ENCODE results near the gene MEGF11. TPM values are rescaled to one million over a fixed set of nuclear protein-coding genes. Genes with fewer than 3 reads are reported as not detected.
A peak's percentile ranks its signal among the peaks of the same experiment; 100 is the strongest.

MEGF11 gene
- polyA plus RNA-seq, 6 donors from 2014 or later = 1.00 TPM; not detected in 5

DNA sequence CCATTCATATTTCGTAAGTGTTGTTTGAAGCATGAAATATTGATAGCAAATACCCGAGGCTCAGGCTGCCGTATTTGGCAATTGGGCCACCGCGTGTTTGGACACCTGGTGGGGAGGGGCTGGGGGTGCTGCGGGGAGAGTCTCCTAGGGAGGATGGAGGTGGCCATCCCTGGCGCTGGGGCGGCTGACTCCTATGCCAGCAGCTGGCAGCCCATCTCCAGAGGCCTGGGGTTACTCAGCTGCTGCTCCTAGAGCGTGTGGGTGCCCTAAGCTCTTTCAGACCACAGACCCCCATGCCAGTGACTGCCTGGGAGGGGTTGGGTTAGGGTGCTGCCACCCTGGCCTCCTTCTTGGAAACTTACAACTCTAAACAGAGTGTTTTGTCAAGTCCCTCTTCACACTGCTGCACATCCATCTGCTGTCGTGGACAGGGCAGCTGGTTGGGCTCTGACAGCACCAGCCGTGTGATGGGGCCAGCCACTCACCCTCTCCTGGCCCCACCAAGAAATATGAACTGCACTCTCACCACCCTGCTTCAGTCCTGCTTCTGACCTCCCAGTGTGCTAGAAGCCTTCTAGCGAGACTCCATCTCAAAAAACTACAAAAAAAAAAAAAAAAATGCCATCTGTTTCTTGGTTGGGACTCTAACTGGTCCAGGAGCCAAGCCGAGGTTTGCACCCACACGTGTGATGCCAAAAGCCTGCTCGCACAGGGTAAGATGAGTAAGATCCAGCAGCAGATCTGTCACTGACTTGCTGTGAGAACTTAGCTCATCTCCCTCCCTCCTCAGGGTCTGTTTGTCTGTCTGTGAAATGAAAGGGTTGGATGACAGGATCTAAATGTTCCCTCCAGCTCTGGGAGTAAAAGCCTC lies 156.2 kb downstream of the MEGF11 start:
- Mint-ChIP-seq H3K27me3 (peaks cover 0 to 20% (median 19%) of the 10 kb centered on the region in 3 donors), H3K36me3 (no peaks in the 10 kb centered on the region), H3K27ac (no peak overlapping the region), H3K9me3 (no peaks in the 10 kb centered on the region), H3K4me1 (peaks cover 0 to 9% (median 0%) of the 10 kb centered on the region in 3 donors), H3K4me3 (no peak overlapping the region)
- no peak for ATAC-seq (ENCODE audit: low read depth in 2 of 2)
- no peak for DNase-seq

DNA sequence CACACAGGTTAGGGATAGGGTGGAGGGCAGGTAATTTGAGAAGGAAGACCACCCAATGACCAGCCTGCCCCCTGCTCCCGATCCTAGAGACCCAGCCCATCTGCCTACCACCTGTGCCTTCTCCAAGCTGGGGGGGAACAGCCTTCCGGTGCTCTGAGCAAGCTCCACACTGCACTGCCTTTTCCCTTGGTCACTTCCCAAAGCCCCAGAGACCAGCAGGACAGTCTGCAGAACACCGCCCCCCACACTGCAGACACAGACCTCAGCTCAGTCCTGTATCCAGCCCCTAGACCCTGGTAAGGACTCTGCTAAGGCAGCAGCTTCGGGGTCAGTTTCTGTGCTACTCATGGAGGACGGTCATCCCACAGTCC lies 156.9 kb downstream of the MEGF11 start:
- Mint-ChIP-seq H3K9me3 (no peaks in the 10 kb centered on the region), H3K4me1 (peaks cover 0 to 9% (median 0%) of the 10 kb centered on the region in 3 donors), H3K27ac (no peak overlapping the region), H3K36me3 (no peaks in the 10 kb centered on the region), H3K4me3 (no peak overlapping the region), H3K27me3 (peaks cover 0 to 20% (median 17%) of the 10 kb centered on the region in 3 donors)
- ATAC-seq (ENCODE audit: low read depth in 2 of 2) (no peak), DNase-seq (no peak)

DNA sequence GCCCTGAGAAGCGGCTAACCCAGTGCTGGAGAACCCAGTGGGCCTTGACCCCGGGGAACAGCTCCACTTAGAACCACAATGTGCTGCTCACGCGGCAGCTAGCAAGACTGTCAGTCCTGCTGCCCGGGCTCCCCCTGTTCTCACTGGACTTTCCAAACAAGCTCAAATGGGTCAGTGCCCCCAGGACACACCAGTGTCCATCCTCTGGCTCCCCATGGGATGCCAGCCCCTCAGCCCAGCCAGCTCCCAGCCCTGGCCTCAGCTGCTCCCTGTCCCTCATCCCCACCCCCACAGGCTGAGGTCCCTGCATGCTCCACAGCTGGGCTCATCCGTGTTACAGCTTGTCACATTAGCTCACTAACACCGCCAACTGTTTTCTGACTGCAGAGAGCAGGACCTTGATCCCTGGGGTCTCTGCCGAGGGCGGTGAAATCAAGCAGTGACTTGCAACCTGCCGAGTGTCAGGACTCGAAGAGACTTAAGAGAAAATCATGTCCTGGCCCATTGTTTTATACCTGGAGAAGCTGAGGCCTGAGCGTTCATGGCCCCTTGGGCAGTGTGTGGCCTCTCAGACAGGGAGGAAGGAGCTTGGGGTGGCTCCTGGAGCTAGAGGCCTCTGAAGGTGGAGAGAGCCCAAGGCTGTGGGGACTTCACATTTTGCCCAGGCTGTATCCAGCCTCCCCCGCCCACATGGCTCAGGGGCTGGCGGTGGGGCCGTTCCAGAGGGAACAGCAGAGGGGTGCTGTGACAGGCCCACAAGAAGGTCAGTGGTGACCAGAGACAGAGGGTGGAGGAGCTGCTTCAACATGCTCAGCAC lies 157.5 kb downstream of the MEGF11 start:
- ATAC-seq (ENCODE audit: low read depth in 2 of 2) = no peak
- Mint-ChIP-seq H3K4me1 (peaks cover 0 to 4% (median 0%) of the 10 kb centered on the region in 3 donors), H3K9me3 (no peaks in the 10 kb centered on the region), H3K27me3 (peaks cover 0 to 20% (median 11%) of the 10 kb centered on the region in 3 donors), H3K27ac (no peak overlapping the region), H3K4me3 (no peak overlapping the region), H3K36me3 (no peaks in the 10 kb centered on the region)
- no peak for DNase-seq

DNA sequence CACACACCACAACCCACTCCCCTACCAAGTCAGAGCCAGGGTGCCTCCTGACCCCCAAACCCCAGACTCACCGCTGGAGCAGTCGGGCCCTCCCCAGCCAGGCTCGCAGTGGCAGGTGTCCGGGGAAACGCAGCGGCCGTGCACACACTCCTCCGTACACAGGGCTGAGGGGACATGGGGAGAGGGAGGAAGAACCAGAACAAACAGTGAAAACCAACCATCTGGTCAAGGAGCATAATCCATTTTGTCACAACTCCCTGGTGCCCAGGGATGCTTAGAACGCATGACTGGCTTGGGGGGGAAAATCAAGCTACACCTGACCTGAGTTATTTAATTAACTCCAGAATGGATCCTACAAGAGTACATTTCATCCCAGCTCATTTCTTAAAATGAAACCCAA lies 159.2 kb downstream of the MEGF11 start:
- ATAC-seq (ENCODE audit: low read depth in 2 of 2) = no peak
- Mint-ChIP-seq H3K9me3 (no peaks in the 10 kb centered on the region), H3K4me3 (no peak overlapping the region), H3K4me1 (peaks cover 0 to 4% (median 0%) of the 10 kb centered on the region in 3 donors), H3K27ac (no peak overlapping the region), H3K27me3 (peaks cover 0 to 14% (median 8%) of the 10 kb centered on the region in 3 donors), H3K36me3 (no peaks in the 10 kb centered on the region)
- DNase-seq = no peak

DNA sequence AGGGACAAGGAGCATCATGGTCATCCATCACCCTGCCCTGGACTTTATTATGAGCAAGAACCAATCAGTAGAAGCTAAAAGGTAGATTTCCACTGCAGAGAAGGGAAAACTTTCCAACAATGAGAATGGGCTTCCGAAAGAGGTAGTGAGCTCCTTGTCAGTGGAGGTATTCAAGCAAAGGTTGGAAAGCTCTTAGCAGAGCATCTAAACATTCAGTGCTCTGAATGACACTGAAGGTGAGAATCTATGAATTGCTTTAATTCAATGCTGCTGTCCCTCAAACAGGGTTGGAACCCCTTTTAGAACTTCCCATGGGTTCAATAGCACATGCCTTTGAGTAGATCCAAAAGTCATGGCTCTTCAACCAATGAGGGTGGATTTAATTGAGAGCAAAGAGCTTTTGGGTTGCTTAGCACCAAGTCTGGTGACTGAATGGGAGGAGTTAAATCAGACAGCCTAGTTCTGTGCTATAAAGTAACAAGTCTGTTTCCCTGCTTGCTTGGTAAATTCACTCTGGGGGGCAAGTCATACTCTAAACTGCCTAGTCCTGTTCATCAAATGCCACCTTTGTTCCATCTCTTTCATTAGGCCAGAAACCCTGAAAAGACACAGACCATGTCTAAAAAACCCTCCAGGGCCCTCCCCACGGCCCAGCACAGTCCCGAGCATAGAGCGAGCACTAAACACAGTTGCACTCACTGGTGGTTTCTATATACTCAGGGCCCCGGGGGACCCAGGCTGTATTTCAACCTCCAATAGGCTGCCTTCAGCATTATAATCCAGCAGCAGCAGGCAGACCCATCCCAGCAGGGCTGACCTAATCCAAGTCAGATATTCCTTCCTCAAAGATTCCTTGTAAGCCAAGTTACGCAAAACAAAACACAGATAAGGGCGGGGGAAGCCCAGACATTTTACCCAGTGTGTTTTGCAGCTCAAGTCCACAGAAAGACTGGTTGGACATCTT lies 161.2 kb downstream of the MEGF11 start:
- Mint-ChIP-seq H3K27me3 (peaks cover 0 to 20% (median 0%) of the 10 kb centered on the region in 3 donors), H3K4me1 (peaks cover 0 to 4% (median 0%) of the 10 kb centered on the region in 3 donors), H3K27ac (no peak overlapping the region), H3K9me3 (no peaks in the 10 kb centered on the region), H3K4me3 (no peak overlapping the region), H3K36me3 (no peaks in the 10 kb centered on the region)
- no peak for DNase-seq
- no peak for ATAC-seq (ENCODE audit: low read depth in 2 of 2)

DNA sequence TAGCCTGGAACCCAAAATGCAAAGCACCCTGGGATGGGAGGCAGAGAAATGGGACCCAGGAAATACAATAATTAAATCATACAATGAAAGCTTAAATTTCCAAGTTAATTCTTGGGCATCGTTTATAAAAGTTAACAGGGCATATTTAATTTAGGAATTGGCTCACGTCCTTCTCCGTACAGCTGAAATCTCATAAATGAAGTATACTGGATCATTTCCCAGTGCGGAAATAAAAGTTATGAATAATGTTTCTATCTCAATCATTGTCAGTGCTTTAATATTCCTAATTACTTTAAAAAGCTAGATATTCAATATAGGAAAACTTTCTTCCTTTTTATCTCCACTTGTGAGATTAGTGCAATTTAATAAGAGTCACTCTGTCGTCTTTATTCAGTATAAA lies 164.0 kb downstream of the MEGF11 start:
- no peaks in the 10 kb centered on the region for H3K36me3 Mint-ChIP-seq
- H3K9me3 Mint-ChIP-seq = peaks cover 0 to 3% (median 0%) of the 10 kb centered on the region in 7 donors
- no peak for ATAC-seq (ENCODE audit: low read depth in 2 of 2)
- no peaks in the 10 kb centered on the region for H3K4me1 Mint-ChIP-seq
- no peak for DNase-seq
- no peak overlapping the region for H3K27ac Mint-ChIP-seq
- no peak overlapping the region for H3K4me3 Mint-ChIP-seq
- peaks cover 0 to 23% (median 7%) of the 10 kb centered on the region in 3 donors for H3K27me3 Mint-ChIP-seq

DNA sequence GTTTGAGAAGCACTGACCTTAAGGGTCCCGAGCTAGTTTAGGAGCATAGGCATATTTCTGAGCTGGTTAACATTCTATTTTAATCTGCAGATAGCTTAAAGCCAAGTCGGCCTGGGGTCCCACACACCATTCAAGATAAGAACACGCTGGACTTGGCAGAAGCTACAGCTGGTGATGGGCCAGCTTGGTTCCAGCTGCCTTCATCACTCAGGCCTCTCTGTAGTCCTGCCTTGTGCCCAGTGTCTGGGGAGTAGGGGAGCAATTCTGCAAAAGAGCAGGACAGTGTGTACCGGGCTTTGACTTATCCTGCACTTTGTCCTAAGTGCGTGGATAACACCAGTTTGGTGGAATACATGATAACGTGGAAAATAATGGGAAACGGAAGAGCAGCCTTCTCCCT lies 164.5 kb downstream of the MEGF11 start:
- no peaks in the 10 kb centered on the region for H3K36me3 Mint-ChIP-seq

DNA sequence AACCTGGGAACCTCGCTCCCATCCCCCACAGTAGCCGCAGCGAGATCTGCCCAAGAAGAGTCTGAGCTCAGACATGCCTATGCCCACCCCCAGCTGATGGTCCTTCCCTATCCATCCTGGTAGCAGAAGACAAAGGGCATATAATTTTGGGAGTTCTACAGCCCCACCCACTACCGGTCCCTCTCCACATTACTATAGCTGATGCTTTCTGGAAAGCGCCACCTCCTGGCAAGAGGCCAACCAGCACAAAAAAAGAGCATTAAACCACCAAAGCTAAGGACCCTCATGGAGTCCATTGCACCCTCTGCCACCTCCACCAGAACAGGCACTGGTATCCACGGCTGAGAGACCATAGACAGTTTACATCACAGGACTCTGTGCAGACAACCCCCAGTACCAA lies 168.4 kb downstream of the MEGF11 start:
- H3K9me3 Mint-ChIP-seq = peaks cover 0 to 9% (median 2%) of the 10 kb centered on the region in 7 donors
- ATAC-seq (ENCODE audit: low read depth in 2 of 2) (no peak), DNase-seq (peak; percentile 6)
- H3K27ac Mint-ChIP-seq = no peak overlapping the region
- H3K4me1 Mint-ChIP-seq = no peaks in the 10 kb centered on the region
- H3K27me3 Mint-ChIP-seq = peaks cover 0 to 30% (median 7%) of the 10 kb centered on the region in 3 donors
- peak overlapping the region in 1 of 8 donors; percentile 57 for H3K4me3 Mint-ChIP-seq
- H3K36me3 Mint-ChIP-seq = no peaks in the 10 kb centered on the region

More for the DNA sequence above, 164.5 kb downstream of the MEGF11 start:
- ATAC-seq (ENCODE audit: low read depth in 2 of 2) = no peak
- H3K9me3 Mint-ChIP-seq = peaks cover 0 to 7% (median 1%) of the 10 kb centered on the region in 7 donors
- peak overlapping the region in 1 of 8 donors; percentile 43 for H3K4me3 Mint-ChIP-seq
- H3K4me1 Mint-ChIP-seq = no peaks in the 10 kb centered on the region
- H3K27ac Mint-ChIP-seq = no peak overlapping the region
- no peak for DNase-seq
- peaks cover 0 to 23% (median 7%) of the 10 kb centered on the region in 3 donors for H3K27me3 Mint-ChIP-seq

DNA sequence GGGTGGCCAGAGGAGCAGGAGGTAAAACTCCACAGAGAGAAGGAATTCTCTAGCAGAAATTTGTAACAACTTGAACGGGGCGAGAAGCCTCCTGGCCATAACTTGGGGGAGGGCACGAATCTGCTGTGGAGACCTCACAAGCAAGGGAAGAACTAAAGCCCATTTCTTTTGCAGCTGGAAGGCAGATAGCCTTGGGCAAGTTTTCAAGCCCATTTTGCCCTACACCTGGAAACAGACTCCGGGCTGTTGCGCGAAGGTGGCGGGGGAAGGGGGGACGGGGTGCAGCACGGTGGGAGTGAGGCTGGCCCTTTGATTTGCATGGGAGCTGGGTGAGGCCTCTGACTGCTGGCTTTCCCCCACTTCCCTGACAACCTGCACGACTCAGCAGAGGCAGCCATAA lies 168.8 kb downstream of the MEGF11 start:
- no peak for ATAC-seq (ENCODE audit: low read depth in 2 of 2)
- Mint-ChIP-seq H3K36me3 (no peaks in the 10 kb centered on the region), H3K27me3 (peaks cover 0 to 30% (median 7%) of the 10 kb centered on the region in 3 donors), H3K4me3 (no peak overlapping the region), H3K27ac (no peak overlapping the region), H3K4me1 (no peaks in the 10 kb centered on the region), H3K9me3 (peaks cover 0 to 9% (median 2%) of the 10 kb centered on the region in 7 donors)
- no peak for DNase-seq

DNA sequence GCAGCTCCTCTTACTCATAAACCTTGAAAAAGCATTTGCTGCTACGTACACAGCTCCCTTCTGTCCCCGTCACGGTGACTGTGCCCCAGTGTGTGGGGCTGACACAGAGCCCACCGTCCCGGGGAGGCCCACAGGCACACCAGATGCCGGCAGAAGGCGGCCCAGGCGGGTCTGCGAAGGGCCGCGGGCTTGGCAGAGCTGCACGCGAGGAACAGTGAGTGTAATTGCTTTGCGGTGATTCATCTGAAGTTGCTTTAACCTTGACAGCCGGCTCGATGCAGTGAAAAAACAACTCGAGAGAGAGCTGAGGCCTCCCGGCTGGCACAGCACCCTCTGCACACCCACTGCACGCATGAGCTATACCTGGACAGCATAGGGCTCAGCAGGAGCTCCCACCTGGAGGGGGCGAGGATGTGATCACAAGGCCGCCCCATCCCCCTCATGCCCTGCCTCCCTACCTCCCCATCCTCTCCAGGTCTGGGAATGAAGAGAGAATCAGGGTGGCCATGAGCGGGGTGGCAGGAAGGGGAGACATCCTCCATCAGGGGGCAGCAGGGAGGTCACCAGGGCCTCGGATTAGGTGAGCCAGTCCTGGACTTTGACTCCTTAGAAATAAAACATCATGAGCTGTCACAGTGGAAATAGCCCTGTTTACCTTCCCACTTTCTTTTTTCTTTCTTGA lies 172.7 kb downstream of the MEGF11 start:
- peaks cover 0 to 9% (median 2%) of the 10 kb centered on the region in 7 donors for H3K9me3 Mint-ChIP-seq
- H3K4me3 Mint-ChIP-seq = no peak overlapping the region
- no peak for ATAC-seq (ENCODE audit: low read depth in 2 of 2)
- no peak overlapping the region for H3K27ac Mint-ChIP-seq
- H3K27me3 Mint-ChIP-seq = peaks cover 6 to 30% (median 26%) of the 10 kb centered on the region in 3 donors
- no peaks in the 10 kb centered on the region for H3K4me1 Mint-ChIP-seq
- H3K36me3 Mint-ChIP-seq = no peaks in the 10 kb centered on the region
- no peak for DNase-seq

DNA sequence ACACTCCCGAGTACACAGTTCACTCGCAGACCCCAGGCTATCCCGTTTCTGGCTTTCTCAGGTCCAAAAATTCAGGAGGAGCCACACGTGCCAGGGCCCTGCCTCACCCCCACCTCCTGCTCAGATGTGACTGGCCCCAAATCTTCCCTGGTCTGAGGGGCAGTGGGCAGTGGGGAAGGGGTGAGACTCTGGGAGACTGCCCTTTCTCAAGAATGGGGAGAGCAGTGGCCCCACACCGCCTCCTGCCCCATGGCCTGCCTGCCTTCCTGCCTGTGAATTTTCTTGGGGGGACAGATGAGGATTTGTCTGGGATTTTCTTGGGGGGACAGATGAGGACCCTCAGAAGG lies 174.6 kb downstream of the MEGF11 start:
- DNase-seq (no peak), ATAC-seq (ENCODE audit: low read depth in 2 of 2) (no peak)
- no peaks in the 10 kb centered on the region for H3K36me3 Mint-ChIP-seq
- H3K27ac Mint-ChIP-seq = no peak overlapping the region
- H3K4me1 Mint-ChIP-seq = no peaks in the 10 kb centered on the region
- peaks cover 6 to 26% (median 15%) of the 10 kb centered on the region in 3 donors for H3K27me3 Mint-ChIP-seq
- peaks cover 0 to under 1% (median 0%) of the 10 kb centered on the region in 7 donors for H3K9me3 Mint-ChIP-seq
- no peak overlapping the region for H3K4me3 Mint-ChIP-seq

DNA sequence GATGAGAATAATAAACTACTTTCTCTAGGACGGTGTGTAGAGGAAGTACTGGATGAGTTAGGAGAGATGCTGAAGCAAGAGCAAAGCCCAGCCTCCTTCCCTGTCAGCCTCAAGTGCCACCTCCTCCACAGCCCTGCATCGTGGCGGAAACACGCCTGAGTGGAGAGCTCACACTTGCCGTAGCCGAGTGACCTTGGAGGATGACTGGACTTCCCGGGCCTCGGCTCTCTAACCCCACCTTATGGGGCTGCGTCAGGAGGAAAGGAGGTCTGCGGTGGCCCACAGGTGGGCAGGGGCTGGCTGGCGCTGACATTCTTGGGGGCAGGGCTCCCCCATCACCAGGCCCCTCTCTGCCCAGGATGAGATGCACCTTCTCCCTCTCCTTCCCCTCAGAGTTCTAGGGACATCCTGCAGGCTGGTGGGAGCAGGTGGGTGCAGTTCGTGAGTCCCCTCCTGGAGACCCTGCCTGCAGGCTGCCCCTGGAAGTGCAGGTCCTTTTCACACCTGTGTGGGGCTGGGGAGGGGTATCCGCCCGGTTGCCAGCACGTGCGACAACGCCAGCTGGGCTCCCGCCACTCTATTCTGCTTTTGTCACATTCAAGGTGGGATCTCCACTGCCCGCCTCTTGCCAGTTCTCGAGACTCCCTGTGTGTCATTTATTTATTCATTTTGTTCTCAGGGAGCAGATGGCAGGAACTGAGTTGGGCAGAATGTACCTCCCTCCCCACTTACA lies 175.2 kb downstream of the MEGF11 start:
- Mint-ChIP-seq H3K27ac (no peak overlapping the region), H3K4me1 (no peaks in the 10 kb centered on the region)
- DNase-seq = no peak

More for the DNA sequence above, 175.2 kb downstream of the MEGF11 start:
- no peaks in the 10 kb centered on the region for H3K9me3 Mint-ChIP-seq
- no peak overlapping the region for H3K4me3 Mint-ChIP-seq
- no peak for ATAC-seq (ENCODE audit: low read depth in 2 of 2)
- peaks cover 6 to 26% (median 15%) of the 10 kb centered on the region in 3 donors for H3K27me3 Mint-ChIP-seq
- no peaks in the 10 kb centered on the region for H3K36me3 Mint-ChIP-seq
